ENCODE data around the gene CD70.
"Not testable (repeated sequence)": the region's sequence is repeated elsewhere in the genome, so short reads cannot be mapped to it uniquely, and the experiment has no call there.

DNA sequence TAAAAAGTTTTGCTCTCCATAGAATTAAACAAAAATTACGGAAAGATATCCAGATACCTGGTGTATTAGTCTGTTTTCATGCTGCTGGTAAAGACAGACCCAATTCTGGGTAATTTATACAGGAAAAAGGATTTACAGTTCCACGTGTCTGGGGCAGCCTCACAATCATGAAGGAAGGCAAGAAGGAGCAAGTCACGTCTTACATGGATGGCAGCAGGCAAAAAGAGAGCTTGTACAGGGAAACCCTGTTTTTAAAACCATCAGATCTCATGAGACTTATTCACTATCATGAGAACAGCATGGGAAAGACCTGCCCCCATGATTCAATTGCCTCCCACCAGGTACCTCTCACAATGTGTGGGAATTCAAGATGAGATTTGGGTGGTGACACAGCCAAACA, 24.2 kb downstream of the CD70 start:
- TF ChIP-seq TAF1, POLR2A, POLR2AphosphoS5, POU2F2, SPI1 (IDR thresholded peaks at IDR 0.05; ENCODE audit: low read depth, low read length): not testable (repeated sequence)

Data from GM12891 (cell line).